Measurements from ENCODE around the gene ERAL1. TPM values are rescaled to one million over a fixed set of nuclear protein-coding genes. Genes with fewer than 3 reads are reported as not detected.

The ERAL1 gene
- polyA plus RNA-seq (2012; ENCODE audit: missing spikeins) = 40.4 TPM

DNA sequence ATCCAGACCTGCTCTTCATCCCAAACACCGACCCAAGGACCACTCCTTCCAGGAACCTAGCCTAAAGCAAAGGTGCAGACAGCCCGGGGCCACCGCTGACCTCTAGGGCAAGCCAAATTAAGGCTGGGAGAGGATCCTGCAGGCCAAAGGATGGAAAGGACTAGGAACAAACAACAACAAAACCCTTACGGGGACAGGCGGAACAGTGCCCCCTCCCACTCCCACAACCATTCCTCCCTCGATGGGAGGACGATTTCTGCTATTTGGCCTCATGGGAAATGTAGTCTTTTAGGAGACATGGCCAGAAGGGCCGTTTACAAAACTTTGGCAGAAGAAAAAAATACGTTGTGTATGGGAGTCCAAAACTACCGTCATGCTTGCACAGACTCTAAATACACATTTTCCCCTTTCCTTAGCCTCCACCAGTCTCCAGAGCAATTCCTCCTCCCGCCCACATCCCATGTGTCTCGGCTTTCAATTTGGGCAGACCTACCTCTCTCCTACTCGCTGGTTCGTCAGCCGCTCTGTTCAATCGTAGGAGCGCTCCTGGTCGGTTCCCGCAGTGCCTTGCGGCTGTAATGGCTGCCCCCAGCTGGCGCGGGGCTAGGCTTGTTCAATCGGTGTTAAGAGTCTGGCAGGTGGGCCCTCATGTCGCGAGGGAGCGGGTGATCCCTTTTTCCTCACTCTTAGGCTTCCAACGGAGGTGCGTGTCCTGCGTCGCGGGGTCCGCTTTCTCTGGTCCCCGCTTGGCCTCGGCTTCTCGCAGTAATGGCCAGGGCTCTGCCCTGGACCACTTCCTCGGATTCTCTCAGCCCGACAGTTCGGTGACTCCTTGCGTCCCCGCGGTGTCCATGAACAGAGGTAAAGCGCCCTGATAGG, at the start of gene ERAL1:
ERAL1 (plus strand) TSS at position 560 of the 879 bp plus-strand sequence; CDS start at position 579, 19 bp downstream.
- FAIRE-seq = peak; percentile 96
- TF ChIP-seq TAF1 (IDR thresholded peaks at IDR 0.05; ENCODE audit: borderline replicate concordance, low read depth, low read length) (peak; percentile 92), POLR2AphosphoS5 (IDR thresholded peaks at IDR 0.05; ENCODE audit: low read depth, low read length) (peak; percentile 79), POLR2A (IDR thresholded peaks at IDR 0.05; ENCODE audit: low read depth, low read length) (peak; percentile 88)
- peak; percentile 91 for DNase-seq (ENCODE audit: insufficient read length)

- no peak for FAIRE-seq
- TF ChIP-seq POLR2A (IDR thresholded peaks at IDR 0.05; ENCODE audit: low read depth, low read length) = no peak
- no peak for TF ChIP-seq TAF1 (IDR thresholded peaks at IDR 0.05; ENCODE audit: borderline replicate concordance, low read depth, low read length)
- no peak for TF ChIP-seq POLR2AphosphoS5 (IDR thresholded peaks at IDR 0.05; ENCODE audit: low read depth, low read length)
- no peak for DNase-seq (ENCODE audit: insufficient read length)
Measured at GRCh38 chr17:28807925-28808634, 46.7 kb upstream of the ERAL1 start.

DNA sequence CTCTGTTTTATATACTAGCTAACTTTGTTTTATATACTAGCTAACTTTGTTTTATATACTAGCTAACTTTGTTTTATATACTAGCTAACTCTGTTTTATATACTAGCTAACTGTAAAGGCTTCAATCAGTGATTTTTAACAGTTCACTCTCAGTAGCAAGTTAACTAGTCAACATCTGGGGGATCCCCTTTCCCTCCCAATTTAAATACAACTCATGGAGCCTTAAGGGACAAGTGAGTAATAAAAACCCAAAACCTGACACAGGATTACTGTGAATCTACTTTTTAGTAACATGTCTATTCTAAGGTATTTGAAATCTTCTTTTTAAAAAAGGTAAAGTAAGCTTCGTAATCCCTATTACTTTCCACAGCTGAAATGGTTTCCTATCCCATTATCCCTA, 44.4 kb upstream of the ERAL1 start:
- FAIRE-seq (no peak), DNase-seq (ENCODE audit: insufficient read length) (no peak)
- TF ChIP-seq TAF1 (IDR thresholded peaks at IDR 0.05; ENCODE audit: borderline replicate concordance, low read depth, low read length) = no peak
- no peak for TF ChIP-seq POLR2AphosphoS5 (IDR thresholded peaks at IDR 0.05; ENCODE audit: low read depth, low read length)
- no peak for TF ChIP-seq POLR2A (IDR thresholded peaks at IDR 0.05; ENCODE audit: low read depth, low read length)

- FAIRE-seq (peak; percentile 27), DNase-seq (ENCODE audit: insufficient read length) (no peak)
- no peak for TF ChIP-seq TAF1 (IDR thresholded peaks at IDR 0.05; ENCODE audit: borderline replicate concordance, low read depth, low read length)
- no peak for TF ChIP-seq POLR2AphosphoS5 (IDR thresholded peaks at IDR 0.05; ENCODE audit: low read depth, low read length)
- TF ChIP-seq POLR2A (IDR thresholded peaks at IDR 0.05; ENCODE audit: low read depth, low read length) = no peak
Measured at GRCh38 chr17:28811651-28812090, 43.1 kb upstream of the ERAL1 start.

DNA sequence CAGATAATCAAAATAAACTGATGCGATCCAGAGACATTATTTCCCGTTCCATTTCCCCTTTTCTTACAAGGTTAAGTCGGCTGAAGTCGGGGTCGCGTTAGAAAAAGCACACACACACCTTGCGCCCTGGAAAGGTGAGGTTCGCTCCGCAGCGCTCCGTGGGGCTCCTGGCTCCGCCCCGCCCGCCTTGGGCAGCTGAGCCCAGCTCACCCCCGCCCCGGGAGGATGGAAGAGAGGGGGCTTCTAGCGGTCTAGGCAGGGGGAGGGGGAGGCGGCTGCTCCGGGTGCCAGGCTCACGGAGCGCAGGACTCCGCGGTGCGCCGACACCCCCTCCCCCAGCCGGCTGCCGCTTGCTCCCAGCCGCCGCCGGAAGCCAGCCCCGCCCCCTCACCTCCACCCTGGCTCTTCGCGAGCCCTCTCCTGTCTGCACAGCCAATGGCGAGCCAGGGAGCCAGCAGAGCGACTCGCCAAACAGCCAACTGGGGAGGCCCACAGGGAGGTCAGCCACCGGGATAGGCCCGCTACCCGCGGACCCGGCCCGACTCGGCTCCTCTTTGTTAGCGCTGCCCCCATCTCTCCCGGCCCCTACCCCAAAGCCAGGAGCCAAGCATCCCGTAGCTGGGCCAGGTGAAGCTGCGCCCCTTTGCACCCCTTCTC, 42.6 kb upstream of the ERAL1 start:
- peak; percentile 98 for DNase-seq (ENCODE audit: insufficient read length)
- no peak for TF ChIP-seq POLR2AphosphoS5 (IDR thresholded peaks at IDR 0.05; ENCODE audit: low read depth, low read length)
- no peak for TF ChIP-seq TAF1 (IDR thresholded peaks at IDR 0.05; ENCODE audit: borderline replicate concordance, low read depth, low read length)
- TF ChIP-seq POLR2A (IDR thresholded peaks at IDR 0.05; ENCODE audit: low read depth, low read length) = peak; percentile 64; the same call in 1 of the 2 replicates
- FAIRE-seq = peak; percentile 94

- TF ChIP-seq TAF1 (IDR thresholded peaks at IDR 0.05; ENCODE audit: borderline replicate concordance, low read depth, low read length) = no peak
- no peak for TF ChIP-seq POLR2AphosphoS5 (IDR thresholded peaks at IDR 0.05; ENCODE audit: low read depth, low read length)
- TF ChIP-seq POLR2A (IDR thresholded peaks at IDR 0.05; ENCODE audit: low read depth, low read length) = no peak
- FAIRE-seq = peak; percentile 62
- DNase-seq (ENCODE audit: insufficient read length) = no peak
Measured at GRCh38 chr17:28812748-28813377, 42.0 kb upstream of the ERAL1 start.

DNA sequence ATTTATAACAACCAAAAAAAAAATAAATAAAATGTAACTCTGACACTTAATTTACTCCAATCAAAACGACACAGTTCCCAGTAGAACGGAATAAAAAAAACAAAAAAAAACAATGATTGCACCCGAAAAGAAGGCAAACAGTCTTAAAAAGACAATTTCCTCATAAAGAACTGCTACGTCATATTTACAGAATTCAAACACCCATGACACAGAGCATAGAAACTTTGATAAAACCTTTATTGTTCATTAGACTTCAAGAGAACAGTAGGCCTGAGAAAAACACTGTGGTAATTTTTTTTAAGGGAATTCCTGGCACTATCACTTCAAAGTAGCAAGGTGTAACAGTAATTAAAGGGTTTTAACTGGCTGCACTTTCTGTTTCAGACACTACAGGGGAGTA, 38.3 kb upstream of the ERAL1 start:
- TF ChIP-seq POLR2AphosphoS5 (IDR thresholded peaks at IDR 0.05; ENCODE audit: low read depth, low read length) (no peak), POLR2A (IDR thresholded peaks at IDR 0.05; ENCODE audit: low read depth, low read length) (no peak), TAF1 (IDR thresholded peaks at IDR 0.05; ENCODE audit: borderline replicate concordance, low read depth, low read length) (no peak)
- FAIRE-seq (no peak), DNase-seq (ENCODE audit: insufficient read length) (no peak)

- TF ChIP-seq POLR2A (IDR thresholded peaks at IDR 0.05; ENCODE audit: low read depth, low read length) = no peak
- no peak for TF ChIP-seq TAF1 (IDR thresholded peaks at IDR 0.05; ENCODE audit: borderline replicate concordance, low read depth, low read length)
- no peak for TF ChIP-seq POLR2AphosphoS5 (IDR thresholded peaks at IDR 0.05; ENCODE audit: low read depth, low read length)
- FAIRE-seq (no peak), DNase-seq (ENCODE audit: insufficient read length) (no peak)
Measured at GRCh38 chr17:28818819-28819221, 36.0 kb upstream of the ERAL1 start.

GRCh38 chr17:28819582-28819981, 35.2 kb upstream of the ERAL1 start:
- no peak for FAIRE-seq
- DNase-seq (ENCODE audit: insufficient read length) = no peak
- TF ChIP-seq POLR2AphosphoS5 (IDR thresholded peaks at IDR 0.05; ENCODE audit: low read depth, low read length) = no peak
- TF ChIP-seq TAF1 (IDR thresholded peaks at IDR 0.05; ENCODE audit: borderline replicate concordance, low read depth, low read length) = no peak
- TF ChIP-seq POLR2A (IDR thresholded peaks at IDR 0.05; ENCODE audit: low read depth, low read length) = no peak

DNA sequence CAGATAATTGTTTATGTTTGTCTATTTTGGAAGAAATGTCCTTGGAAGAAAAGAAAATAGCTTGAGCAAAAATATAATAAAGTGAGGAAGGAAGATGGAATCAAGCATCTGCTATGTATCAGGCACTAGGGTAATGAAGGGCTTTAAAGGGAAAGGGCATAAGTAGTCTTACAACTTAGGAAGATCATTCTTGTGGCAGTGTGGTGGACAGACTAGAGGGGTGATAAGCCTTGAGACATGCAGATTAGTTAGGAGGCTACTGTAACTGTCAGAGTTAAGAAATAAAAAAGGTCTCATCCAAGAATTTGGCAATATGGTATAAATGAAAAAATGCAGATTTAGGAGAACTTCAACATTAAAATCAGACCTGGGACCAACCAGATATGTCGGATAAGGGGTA, 27.1 kb upstream of the ERAL1 start:
- DNase-seq (ENCODE audit: insufficient read length) (no peak), FAIRE-seq (no peak)
- TF ChIP-seq POLR2AphosphoS5 (IDR thresholded peaks at IDR 0.05; ENCODE audit: low read depth, low read length) (no peak), TAF1 (IDR thresholded peaks at IDR 0.05; ENCODE audit: borderline replicate concordance, low read depth, low read length) (no peak), POLR2A (IDR thresholded peaks at IDR 0.05; ENCODE audit: low read depth, low read length) (no peak)
